Stimulated activated naive CD8-positive, alpha-beta T cell treated with anti-CD3 and anti-CD28 coated beads, Interleukin-15, amount 100 ng/mL, for 72 hours (primary cell): ENCODE measurements around the gene DNAH8.

Experiments
- ATAC-seq: fragments of 150-1000 bp; cut with Tn5 transposase; 2 replicates; pipeline ENCODE4 v1.10.0; 2021; ENCODE audit warnings: mild to moderate bottlenecking, moderate library complexity
- DNase-seq, 2 donors: peaks; one replicate each; pipeline ENCODE4 v3.0.0; 2021 to 2022
- H3K27ac Mint-ChIP-seq, 2 donors: one replicate each; pipeline ENCODE4 v1.8.0; 2022; ENCODE audit warnings: mild to moderate bottlenecking in 2 of 2, mixed read lengths in 2 of 2, moderate library complexity in 2 of 2
- H3K27me3 Mint-ChIP-seq: one replicate; pipeline ENCODE4 v1.8.0; 2022; ENCODE audit warnings: mixed read lengths
- H3K4me1 Mint-ChIP-seq: one replicate; pipeline ENCODE4 v1.8.0; 2022; ENCODE audit warnings: mild to moderate bottlenecking, mixed read lengths
- H3K4me3 Mint-ChIP-seq, 2 donors: one replicate each; pipeline ENCODE4 v1.8.0; 2022; ENCODE audit warnings: mild to moderate bottlenecking in 2 of 2, mixed read lengths in 2 of 2, moderate library complexity in 1 of 2
- H3K9me3 Mint-ChIP-seq, 2 donors: one replicate each; pipeline ENCODE4 v1.8.0; 2022; ENCODE audit warnings: mixed read lengths in 2 of 2

Gene DNAH8

GRCh38 chr6:38719358-38719757, 4.2 kb downstream of the DNAH8 start:
- no peak overlapping the region for H3K4me3 Mint-ChIP-seq
- peaks cover 0 to 8% of the 10 kb centered on the region in 2 donors for H3K9me3 Mint-ChIP-seq
- no peak overlapping the region for H3K27ac Mint-ChIP-seq
- no peak for DNase-seq
- ATAC-seq: no peak
- H3K4me1 Mint-ChIP-seq: peaks cover 5% of the 10 kb centered on the region
- peaks cover 57% of the 10 kb centered on the region for H3K27me3 Mint-ChIP-seq

GRCh38 chr6:38720295-38720694, 5.2 kb downstream of the DNAH8 start:
- ATAC-seq: no peak
- H3K27me3 Mint-ChIP-seq: peaks cover 57% of the 10 kb centered on the region
- H3K9me3 Mint-ChIP-seq: peaks cover 0 to 8% of the 10 kb centered on the region in 2 donors
- H3K4me1 Mint-ChIP-seq: peaks cover 2% of the 10 kb centered on the region
- no peak overlapping the region for H3K27ac Mint-ChIP-seq
- no peak overlapping the region for H3K4me3 Mint-ChIP-seq
- no peak for DNase-seq

GRCh38 chr6:38722038-38722437, 6.9 kb downstream of the DNAH8 start:
- Mint-ChIP-seq H3K27ac (peak overlapping the region in 1 of 2 donors; percentile 2), H3K27me3 (peaks cover 46% of the 10 kb centered on the region), H3K9me3 (peaks cover 0 to 12% of the 10 kb centered on the region in 2 donors)

GRCh38 chr6:38722727-38723334, 7.7 kb downstream of the DNAH8 start:
- Mint-ChIP-seq H3K4me1 (peaks cover 14% of the 10 kb centered on the region), H3K9me3 (peaks cover 0 to 12% of the 10 kb centered on the region in 2 donors), H3K27me3 (peaks cover 43% of the 10 kb centered on the region), H3K27ac (no peak overlapping the region), H3K4me3 (no peak overlapping the region)
- ATAC-seq (no peak), DNase-seq (no peak)

More at GRCh38 chr6:38722038-38722437, 6.9 kb downstream of the DNAH8 start:
- no peak for DNase-seq
- no peak for ATAC-seq
- Mint-ChIP-seq H3K4me3 (no peak overlapping the region), H3K4me1 (peaks cover 14% of the 10 kb centered on the region)

- Mint-ChIP-seq H3K27me3 (peaks cover 40% of the 10 kb centered on the region), H3K4me1 (peaks cover 14% of the 10 kb centered on the region), H3K9me3 (peaks cover 0 to 12% of the 10 kb centered on the region in 2 donors), H3K27ac (no peak overlapping the region), H3K4me3 (no peak overlapping the region)
- no peak for ATAC-seq
- no peak for DNase-seq
These were observed 8.7 kb downstream of the DNAH8 start for GRCh38 chr6:38723783-38724182.

- peaks cover 34% of the 10 kb centered on the region for H3K27me3 Mint-ChIP-seq
- H3K27ac Mint-ChIP-seq: no peak overlapping the region
- H3K9me3 Mint-ChIP-seq: peaks cover 0 to 12% of the 10 kb centered on the region in 2 donors
These were observed 9.2 kb downstream of the DNAH8 start for GRCh38 chr6:38724343-38724742.

GRCh38 chr6:38725414-38726183, 10.5 kb downstream of the DNAH8 start:
- ATAC-seq (peak; percentile 93), DNase-seq (peak in 1 of 2 donors; percentile 49)
- Mint-ChIP-seq H3K27ac (no peak overlapping the region), H3K4me3 (peak overlapping the region in 1 of 2 donors; percentile 0), H3K27me3 (peaks cover 24% of the 10 kb centered on the region), H3K4me1 (peaks cover 14% of the 10 kb centered on the region), H3K9me3 (peaks cover 0 to 8% of the 10 kb centered on the region in 2 donors)

More at GRCh38 chr6:38724343-38724742, 9.2 kb downstream of the DNAH8 start:
- H3K4me1 Mint-ChIP-seq: peaks cover 14% of the 10 kb centered on the region
- no peak overlapping the region for H3K4me3 Mint-ChIP-seq
- DNase-seq (no peak), ATAC-seq (no peak)

GRCh38 chr6:38728203-38728602, 13.1 kb downstream of the DNAH8 start:
- Mint-ChIP-seq H3K27ac (no peak overlapping the region), H3K4me3 (no peak overlapping the region), H3K4me1 (peaks cover 14% of the 10 kb centered on the region), H3K9me3 (peaks cover 0 to 4% of the 10 kb centered on the region in 2 donors), H3K27me3 (peaks cover 3% of the 10 kb centered on the region)
- no peak for ATAC-seq
- DNase-seq: no peak

- DNase-seq (no peak), ATAC-seq (no peak)
- Mint-ChIP-seq H3K4me1 (peaks cover 11% of the 10 kb centered on the region), H3K27me3 (peaks cover 18% of the 10 kb centered on the region), H3K9me3 (peaks cover 4% of the 10 kb centered on the region in 2 donors), H3K27ac (no peak overlapping the region), H3K4me3 (no peak overlapping the region)
These were observed 15.2 kb downstream of the DNAH8 start for GRCh38 chr6:38730140-38730862.

- no peak overlapping the region for H3K4me3 Mint-ChIP-seq
- H3K4me1 Mint-ChIP-seq: no peaks in the 10 kb centered on the region
- H3K27me3 Mint-ChIP-seq: peaks cover 59% of the 10 kb centered on the region
- ATAC-seq (no peak), DNase-seq (no peak)
- H3K9me3 Mint-ChIP-seq: peaks cover 0 to 9% of the 10 kb centered on the region in 2 donors
- no peak overlapping the region for H3K27ac Mint-ChIP-seq
These were observed 21.8 kb downstream of the DNAH8 start for GRCh38 chr6:38736951-38737350.

GRCh38 chr6:38738261-38738660, 23.1 kb downstream of the DNAH8 start:
- DNase-seq (no peak), ATAC-seq (no peak)
- Mint-ChIP-seq H3K9me3 (peaks cover 0 to 9% of the 10 kb centered on the region in 2 donors), H3K27me3 (peaks cover 67% of the 10 kb centered on the region), H3K27ac (no peak overlapping the region), H3K4me3 (no peak overlapping the region), H3K4me1 (no peaks in the 10 kb centered on the region)

GRCh38 chr6:38739532-38739931, 24.4 kb downstream of the DNAH8 start:
- Mint-ChIP-seq H3K9me3 (peaks cover 0 to 9% of the 10 kb centered on the region in 2 donors), H3K27me3 (peaks cover 66% of the 10 kb centered on the region), H3K4me3 (no peak overlapping the region), H3K27ac (no peak overlapping the region), H3K4me1 (no peaks in the 10 kb centered on the region)
- ATAC-seq: no peak
- no peak for DNase-seq

- no peak for ATAC-seq
- Mint-ChIP-seq H3K4me3 (no peak overlapping the region), H3K27ac (no peak overlapping the region), H3K4me1 (peaks cover 8% of the 10 kb centered on the region), H3K27me3 (peaks cover 34% of the 10 kb centered on the region), H3K9me3 (no peaks in the 10 kb centered on the region)
- no peak for DNase-seq
These were observed 34.4 kb downstream of the DNAH8 start for GRCh38 chr6:38749473-38749872.

- Mint-ChIP-seq H3K27me3 (peaks cover 17% of the 10 kb centered on the region), H3K4me1 (peaks cover 18% of the 10 kb centered on the region), H3K4me3 (no peak overlapping the region), H3K27ac (no peak overlapping the region), H3K9me3 (no peaks in the 10 kb centered on the region)
- DNase-seq (peak in 1 of 2 donors; percentile 39), ATAC-seq (peak; percentile 86)
These were observed 36.0 kb downstream of the DNAH8 start for GRCh38 chr6:38750968-38751615.

GRCh38 chr6:38753707-38754106, 38.6 kb downstream of the DNAH8 start:
- H3K4me3 Mint-ChIP-seq: no peak overlapping the region
- peaks cover 7% of the 10 kb centered on the region for H3K27me3 Mint-ChIP-seq
- ATAC-seq (no peak), DNase-seq (no peak)
- H3K4me1 Mint-ChIP-seq: peaks cover 18% of the 10 kb centered on the region
- H3K27ac Mint-ChIP-seq: no peak overlapping the region
- H3K9me3 Mint-ChIP-seq: no peaks in the 10 kb centered on the region
